Colon (tissue), 2 donors: ENCODE measurements around the gene PPFIA2.
"Not testable (repeated sequence)": the region's sequence is repeated elsewhere in the genome, so short reads cannot be mapped to it uniquely, and the experiment has no call there.

Experiments used
- FAIRE-seq: peaks from 2 replicates; lab custom pipeline; 2012; peaks lifted over from hg19 to GRCh38; lab: Jason Lieb, UNC
- donor health status: control.
- donor health status: control.

PPFIA2 gene

DNA sequence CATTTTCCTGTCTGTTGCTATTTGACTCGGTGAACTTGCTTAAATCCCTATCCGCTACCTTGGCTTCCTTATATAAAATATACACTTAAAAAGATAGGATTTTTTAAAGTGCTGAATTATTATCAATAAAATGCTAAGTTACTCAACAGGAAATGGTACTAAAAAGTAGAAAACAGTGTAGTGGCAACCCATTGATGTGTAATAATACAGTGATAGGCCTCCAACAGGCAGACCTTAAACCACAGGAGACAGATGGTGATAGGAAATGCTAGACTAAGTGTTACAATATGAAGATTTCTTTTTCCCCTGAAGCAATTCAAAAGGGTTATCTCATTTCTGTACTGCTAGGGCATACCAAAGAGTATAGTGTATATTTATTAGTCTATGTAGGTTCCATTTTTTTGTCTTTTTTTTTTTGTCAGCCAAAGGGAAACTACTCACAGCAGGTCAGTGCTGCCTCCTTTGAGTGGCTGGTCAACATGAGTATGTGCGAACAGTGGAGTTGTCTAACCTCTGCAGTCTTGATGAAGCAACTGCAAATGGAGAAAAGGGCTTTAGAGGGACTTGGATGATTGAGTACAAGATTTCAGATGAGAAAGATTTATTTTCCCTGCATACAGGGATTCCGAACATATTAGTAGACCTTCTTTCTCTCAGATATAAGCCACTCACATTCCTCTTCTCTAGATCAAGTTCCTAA, 497.5 kb downstream of the PPFIA2 start:
- FAIRE-seq: no peak

DNA sequence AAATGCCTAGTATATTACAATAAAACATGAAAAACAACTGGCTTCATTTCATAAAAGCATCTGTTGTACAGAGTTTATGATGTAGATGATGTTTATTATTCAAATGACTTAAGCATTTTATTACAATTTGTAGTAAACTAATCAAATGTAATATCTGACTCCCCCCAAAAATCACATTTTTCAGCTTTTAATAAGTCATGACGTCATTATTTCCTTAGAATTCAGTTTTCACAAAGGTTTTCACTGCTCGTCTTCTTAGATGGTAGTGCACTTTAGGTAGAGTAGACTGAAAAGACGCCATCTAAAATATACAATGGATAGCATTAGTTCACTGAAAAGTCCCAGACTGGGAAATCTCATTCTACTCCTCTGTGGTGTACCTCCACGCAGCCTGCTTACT, 499.8 kb downstream of the PPFIA2 start:
- FAIRE-seq: no peak

DNA sequence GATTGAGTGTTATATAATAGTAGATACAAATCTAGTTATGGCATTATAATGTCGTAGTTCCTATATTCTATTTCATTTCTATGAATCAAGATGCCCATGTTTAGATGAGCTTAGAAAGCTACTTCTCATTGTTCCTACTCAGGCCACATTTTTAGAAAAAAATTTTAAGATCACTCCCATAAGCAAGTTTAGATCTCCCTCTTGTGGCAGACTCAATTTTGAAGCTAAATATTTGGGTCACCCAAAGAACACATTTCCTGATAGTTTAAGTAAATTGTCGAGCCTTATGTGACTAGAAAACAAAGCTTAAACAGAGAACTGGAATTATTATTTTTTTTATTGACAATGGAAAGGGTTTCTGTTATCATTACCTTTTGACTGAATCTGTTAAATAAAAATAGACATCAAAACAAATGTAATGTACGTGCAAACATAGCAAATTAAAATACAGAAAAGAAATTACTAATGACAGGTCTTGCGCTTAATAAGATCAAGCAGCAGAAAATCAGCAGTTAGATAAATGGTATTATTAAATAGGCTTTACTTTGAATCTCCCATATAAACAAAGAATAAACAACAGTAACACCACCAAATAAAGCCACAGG, 501.1 kb downstream of the PPFIA2 start:
- peak; percentile 41 for FAIRE-seq

DNA sequence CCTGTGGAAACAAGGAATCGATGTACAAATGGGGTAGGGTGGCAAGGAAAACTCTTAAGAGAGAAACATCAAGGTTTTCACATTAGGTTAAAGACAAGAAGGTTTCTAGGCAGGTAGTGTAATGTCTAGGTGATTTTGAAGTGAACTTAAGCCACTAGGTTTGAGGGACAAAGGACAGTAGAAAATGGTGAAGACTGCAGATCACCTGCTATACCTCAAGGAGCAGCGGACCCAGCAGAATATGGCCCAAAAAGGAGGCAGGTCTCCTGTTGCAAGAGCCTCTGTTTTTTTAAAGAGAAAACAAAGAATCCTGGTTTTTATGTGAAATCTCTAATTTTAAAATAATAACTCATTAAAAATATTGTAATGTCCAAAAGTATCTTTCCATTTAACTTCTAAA, 503.2 kb downstream of the PPFIA2 start:
- FAIRE-seq: no peak

DNA sequence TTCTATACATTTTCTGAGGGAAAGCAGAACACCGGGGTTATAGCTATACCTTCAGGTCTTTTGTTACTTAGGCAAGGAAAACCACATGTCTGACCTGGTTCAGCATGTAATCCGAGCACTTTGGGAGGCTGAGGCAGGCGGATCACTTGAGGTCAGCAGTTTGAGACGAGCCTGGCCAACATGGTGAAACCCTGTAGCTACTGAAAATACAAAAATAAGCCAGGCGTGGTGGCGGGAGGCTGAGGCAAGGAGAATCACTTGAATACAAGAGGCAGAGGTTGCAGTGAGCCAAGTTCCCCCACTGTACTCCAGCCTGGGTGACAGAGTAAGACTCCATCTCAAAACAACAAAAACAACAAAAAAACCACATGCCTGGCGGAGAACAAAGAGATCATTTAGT, 503.7 kb downstream of the PPFIA2 start:
- no peak for FAIRE-seq

DNA sequence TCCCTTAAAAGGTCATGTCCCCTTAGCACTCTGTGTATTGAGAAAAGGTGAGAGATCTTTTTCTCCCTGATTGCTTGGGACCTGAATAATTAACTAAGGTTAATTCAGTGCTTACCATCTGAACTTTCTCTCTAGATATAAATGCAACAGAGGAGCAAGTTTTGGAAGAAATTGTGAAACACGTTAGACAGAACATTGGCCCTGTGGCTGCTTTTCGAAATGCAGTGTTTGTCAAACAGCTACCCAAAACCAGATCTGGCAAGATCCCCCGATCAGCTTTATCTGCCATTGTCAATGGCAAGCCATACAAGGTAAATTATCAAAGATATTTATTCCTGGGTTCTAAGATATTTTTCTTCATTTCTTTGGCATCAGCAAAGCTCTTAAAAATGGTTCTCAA, 505.8 kb downstream of the PPFIA2 start:
- FAIRE-seq: no peak

DNA sequence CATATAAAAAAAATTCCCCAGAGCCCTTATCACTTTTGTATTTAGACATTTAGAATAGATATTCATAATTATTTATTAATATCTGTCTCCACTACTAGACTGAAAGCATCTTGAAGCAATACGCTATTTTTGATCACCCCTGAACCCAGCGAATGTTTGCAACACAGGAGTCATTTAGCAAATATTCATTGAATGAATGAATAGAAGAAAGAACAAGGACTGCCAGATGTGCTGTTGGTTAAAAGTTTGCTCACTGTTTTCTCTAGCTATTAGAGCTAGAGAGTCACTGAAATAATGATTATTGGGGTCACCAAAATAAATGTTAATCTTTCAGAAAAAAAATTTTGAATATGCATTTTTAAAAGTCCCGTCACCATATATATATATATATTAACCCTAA, 506.9 kb downstream of the PPFIA2 start:
- FAIRE-seq: no peak

DNA sequence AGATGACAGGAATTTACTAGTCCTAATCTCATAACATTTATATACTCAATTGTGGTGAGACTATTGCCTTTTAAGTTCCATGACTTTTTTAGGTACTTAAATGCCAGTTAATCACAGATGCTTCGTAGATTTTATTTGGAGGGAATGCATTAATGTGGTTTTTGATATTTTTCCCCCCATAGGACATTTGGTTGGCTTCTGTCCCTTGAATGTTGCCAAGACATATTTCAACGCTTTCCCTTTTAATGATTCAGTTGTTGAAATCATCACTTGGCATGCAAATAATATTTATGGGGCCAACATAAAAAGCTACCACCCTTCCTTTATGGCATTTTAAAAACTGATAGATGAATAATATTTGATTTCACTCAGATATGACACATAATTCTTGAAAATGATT, 509.2 kb downstream of the PPFIA2 start:
- FAIRE-seq: no peak

DNA sequence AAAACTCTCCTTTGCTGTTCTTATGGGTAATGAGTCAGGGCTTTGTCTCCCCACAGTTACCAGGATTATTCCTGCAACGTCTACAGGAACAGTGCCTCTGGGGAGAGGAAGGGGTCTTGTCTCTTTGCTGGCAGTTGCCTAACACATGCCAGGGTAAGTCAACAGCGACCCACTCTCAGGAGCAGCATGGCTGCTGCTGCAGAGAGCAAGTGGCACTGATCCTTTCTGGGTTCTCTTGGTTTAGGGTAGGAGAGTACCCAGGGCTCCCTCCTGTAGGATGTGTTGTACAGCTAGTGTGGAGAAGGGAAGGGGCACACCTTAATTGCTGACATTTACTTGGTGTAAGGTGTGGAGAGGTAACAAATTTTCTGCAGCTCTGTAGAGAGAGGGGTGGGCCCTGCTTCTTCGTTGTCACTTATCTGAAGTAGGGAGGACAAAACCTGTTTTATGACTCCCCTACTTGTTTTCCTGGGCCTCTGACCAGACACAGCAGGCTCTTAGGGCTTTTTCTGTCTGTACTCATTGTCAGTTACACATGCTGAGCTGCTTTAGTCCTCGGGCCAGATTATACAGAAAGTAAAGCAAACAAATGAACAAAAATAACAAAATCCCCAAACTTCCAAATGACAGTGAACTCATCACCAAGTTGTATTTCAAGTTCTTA, 513.1 kb downstream of the PPFIA2 start:
- no peak for FAIRE-seq

DNA sequence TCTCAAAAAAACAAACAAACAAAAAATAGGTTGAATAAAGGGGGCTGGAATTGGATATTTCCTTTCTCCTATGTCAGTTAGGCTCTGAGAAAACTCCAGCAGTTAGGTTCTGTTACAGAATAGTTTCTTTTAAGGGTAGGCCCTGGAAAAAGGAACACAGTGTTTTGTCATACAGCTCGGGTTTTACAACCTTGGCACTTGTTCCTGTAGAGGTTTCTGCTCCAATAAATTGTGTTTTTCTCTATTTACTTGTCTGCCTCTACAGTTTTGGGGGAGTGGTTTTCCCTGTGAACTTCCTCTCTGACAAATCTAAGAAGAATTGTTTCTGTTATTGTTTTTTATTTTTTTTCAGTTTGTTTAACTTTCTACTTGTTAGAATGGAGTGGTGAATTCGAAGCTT, 513.7 kb downstream of the PPFIA2 start:
- FAIRE-seq: no peak

DNA sequence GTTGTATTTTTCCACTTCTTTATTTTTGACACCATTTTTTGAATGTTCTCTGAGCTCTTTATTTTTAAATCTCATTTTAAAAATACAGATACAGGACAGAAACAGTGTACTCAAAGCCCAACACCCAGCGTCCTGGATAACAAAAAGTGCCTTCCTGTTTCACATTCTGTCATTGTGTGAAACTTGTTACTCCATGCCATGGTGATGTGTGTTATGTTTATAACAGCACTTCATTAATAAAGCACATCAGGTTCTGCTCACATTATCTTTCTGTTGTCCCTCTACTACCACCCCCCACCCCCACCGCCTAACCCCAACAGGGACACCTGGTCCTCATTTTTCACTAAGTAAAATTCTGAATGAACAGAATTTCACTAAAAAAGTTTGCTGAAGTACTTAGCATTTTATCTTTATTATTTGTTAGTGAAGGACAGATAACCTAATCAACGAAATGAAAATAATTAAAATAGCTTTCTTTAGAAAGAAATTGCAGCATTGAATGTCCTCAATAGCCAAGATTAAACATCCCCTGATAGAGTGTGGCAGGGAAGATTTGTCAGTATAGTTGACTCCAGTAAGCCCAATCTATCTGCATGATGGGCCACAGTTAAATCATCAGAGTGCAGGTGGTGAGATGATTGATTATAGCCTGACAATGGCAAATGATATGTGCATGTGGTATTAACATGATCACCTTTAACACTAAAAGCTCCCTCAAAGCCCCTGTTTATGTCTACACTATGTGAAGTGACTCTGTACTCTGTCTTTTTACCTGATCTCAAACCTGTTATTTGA, 527.4 kb downstream of the PPFIA2 start:
- FAIRE-seq: no peak

DNA sequence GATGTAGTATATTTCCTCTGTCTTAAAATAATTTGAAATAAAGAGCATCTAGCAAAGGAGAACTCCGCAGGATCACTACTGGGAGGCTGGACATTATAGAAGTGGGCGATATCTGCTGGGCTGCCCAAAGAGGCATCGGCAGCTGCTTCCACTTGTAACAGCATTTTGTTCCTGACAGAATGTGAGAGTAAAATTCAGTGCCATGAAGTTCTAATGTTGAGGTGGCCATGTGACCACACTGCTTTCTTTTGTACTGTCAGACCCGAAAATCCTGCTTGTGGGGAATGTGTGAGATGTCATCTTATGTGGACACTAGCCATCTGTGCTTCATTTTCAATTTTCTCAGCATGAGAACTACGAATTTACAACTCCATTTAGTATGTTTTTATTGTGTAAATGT, 529.4 kb downstream of the PPFIA2 start:
- FAIRE-seq: no peak

DNA sequence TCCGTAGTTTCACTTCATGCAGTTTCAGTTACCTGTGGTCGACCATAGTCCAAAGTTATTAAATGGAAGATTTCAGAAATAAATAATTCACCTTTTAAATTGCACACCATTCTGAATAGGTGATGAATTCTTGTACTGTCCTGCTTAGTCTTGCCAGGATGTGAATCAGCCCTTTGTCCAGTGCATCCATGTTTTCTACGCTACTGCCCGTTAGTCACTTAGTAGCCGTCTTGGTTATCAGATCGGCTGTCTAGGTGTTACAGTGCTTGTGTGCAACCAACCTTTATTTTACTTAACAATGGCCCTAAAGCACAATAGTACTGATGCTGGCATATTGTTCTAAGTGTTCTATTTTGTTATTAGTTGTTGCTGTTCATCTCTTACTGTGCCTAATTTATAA, 534.5 kb downstream of the PPFIA2 start:
- no peak for FAIRE-seq

DNA sequence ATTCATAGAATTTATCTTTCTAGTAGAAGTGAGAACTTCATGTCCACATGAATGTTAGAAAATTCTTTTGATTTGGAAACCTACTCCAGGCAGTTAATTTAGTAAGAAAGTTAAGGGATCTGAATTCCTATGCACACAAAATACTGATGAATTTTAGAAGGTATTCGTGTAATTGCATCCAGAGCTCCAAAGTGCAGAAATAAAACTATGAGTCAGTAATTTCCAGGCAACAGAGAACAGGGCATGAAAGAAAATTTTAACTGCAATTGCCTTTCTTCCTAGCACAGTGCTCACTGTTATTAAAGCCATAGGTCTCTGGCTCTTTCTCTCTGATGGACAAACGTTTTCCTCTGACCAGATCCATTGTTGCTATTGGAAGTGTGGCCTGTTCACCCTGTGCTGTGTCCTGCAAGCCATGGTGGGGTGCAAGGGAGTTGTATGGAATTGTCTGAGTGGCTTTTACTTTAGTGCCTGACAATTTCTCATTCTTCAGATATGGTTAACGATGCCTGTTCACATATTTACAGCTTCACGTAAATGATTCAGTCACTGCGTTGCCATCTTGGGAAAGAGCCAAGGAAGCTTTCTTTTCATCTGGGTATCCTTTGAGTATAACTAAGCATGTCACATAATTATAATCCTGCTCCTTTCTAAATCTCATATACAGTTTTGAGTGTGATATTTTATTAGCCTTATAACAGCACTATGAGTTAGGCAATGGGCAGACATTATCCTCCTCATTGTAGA, 536.1 kb downstream of the PPFIA2 start:
- FAIRE-seq: no peak

DNA sequence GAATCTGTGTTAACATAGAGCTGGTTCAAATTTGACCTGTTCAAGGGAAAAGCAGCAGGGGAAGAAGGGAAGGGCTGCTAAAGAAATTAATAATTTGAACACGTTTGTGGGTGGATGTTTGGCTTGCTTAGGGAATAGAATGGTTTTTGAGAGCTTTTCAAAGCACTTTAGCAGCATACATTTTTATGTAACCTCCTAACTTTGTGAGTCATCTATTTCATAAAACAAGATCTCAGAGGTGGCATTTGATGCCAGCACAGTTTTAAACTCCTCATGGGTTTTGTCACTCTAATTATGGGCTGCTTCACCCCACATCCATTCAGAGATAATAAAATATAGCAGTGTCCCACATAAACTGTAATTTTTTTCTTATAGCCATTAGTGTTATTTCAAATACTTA, 537.5 kb downstream of the PPFIA2 start:
- no peak for FAIRE-seq

DNA sequence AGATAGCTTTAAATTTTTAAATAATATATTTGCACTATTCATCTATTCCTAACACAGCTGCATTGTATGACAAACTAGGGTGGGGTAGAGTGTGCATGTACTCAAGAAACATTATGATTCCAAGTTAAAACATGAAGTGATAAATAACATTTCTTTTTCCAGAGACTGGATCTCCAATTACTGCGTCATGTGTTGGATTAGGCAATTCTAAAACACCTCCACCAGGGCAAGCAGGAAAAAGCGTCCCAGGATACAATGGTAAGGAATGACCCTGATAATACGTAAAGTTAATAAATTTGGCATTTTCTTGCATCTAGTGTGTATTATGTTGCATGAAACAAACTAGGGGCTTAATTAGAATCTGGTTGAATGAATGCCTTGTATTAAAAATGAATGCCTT, 542.4 kb downstream of the PPFIA2 start:
- FAIRE-seq: no peak

DNA sequence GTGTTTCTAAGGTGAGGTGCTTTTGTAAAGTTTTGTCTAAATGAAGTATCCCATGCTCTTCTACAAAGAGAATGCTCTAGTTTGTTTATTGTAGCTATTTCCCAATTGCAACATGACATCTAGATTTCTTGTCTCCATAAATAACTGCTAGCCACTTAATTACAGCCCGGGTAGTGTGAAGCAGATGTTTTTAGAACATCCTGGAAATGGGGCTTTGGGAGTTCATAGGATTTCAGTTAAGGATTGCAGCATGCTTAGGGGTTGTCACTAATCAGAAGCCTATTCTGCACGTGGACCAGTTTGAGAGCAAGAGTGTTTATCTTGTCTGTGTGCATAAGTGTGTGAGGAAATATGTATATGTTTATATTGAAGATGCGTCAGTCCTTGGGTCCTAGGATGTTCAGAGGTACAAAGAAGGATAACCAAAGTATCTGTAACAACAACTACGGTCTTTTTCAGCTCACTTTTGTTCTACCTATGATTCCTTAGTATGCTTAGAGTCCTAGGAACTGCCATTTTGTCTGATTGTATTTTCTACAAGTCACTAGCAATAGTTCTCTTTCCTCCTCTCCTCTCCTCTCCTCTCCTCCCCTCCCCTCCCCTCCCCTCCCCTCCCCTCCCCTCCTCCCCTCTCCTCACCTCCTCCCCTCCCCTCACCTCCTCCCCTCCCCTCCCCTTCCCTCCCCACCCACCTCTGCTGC, 546.0 kb downstream of the PPFIA2 start:
- FAIRE-seq: no peak

DNA sequence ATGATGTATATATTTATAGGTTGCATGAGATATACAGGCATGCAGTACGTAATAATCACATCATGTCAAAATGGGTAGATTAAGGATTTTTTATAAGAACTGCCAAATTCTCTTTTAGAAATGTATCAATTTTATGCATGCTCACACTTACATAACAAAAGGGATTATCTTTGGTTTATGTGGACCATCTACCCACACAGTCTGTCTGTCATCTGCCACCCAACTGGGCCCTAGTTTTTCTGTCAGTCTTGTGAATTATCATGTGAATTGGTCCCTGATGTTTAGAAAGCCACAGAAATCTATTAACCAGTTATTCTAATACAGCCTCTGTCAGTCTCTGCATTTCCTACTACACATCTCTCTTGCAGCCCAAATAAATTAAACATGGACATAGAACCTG, 547.8 kb downstream of the PPFIA2 start:
- no peak for FAIRE-seq

DNA sequence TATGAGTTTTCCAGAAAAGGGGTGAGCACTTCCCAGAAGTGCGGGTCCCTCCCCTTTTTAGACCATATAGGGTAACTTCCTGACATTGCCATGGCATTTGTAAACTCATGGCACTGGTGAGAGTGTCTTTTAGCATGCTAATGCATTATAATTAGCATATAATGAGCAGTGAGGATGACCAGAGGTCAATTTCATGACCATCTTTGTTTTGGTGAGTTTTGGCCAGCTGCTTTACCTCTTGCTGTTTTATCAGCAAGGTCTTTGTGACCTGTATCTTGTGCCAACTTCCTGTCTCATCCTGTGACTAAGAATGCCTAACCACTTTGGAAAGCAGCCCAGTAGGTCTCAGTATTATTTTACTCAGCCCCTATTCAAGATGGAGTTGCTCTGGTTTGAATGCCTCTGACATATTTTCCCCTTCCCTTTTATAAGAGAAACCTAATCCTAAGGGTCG, 549.4 kb downstream of the PPFIA2 start:
- FAIRE-seq: not testable (repeated sequence)

DNA sequence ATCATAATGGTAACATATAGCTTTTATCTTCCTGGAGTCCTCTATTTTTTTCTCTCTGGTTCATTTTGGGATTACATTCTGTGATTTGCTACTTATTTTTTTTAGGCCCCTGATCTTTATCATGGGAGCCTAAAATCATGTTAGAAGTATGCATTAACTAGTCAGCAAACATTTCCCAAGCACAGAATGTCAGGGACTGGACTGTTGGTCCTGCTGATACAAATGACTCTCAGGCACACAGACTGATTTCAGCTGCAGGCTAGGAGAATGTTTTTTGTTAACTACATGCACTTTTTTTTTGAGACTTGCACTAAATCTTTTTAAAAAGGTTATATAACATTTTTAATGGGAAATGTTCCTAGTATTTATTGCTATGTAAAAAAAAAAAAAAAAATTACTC, 550.1 kb downstream of the PPFIA2 start:
- no peak for FAIRE-seq

DNA sequence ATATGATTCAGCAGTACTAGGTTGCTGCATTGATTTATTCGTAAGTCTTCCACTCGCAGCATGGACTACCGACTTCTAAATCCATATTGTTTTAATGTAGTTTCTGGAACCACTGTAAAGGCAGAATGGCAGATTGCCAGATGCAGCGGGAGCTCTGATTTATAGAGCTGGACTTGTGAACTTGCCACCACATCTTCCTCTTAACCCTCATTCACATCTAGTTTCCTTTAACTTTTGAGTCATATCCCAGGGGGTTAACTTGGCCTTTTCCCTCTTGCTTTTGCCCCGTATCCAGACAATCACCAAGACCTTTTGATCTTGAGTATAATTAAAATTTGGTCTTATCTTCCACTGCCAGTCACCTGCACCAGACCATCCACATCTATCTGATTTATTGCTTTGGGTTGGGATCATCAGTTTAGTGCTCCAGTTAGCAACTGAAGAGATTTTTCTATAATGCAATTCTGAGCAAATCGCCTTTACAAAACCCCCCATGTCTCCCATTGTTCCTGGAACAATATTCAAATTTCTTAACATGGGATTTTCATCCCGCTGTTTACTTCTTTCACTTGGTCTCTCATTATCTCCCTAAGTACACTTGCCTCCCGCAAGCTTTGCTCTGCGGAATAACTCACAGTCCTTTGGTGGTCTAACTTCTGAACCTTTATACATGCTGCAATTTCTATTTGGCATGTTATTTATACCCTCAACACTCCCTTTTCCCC, 550.8 kb downstream of the PPFIA2 start:
- no peak for FAIRE-seq
